ENCODE data around the gene KIF4A. TPM values are rescaled to one million over a fixed set of nuclear protein-coding genes. Genes with fewer than 3 reads are reported as not detected.

Gene KIF4A
- total RNA-seq, 4 donors from 2014 or later = 1.3 to 17.3 (median 4.6) TPM

GRCh38 chrX:70279081-70279480 is 10.8 kb upstream of the KIF4A start:
- Histone ChIP-seq H3K27me3 (no peaks in the 10 kb centered on the region), H3K4me1 (no peaks in the 10 kb centered on the region), H3K36me3 (no peaks in the 10 kb centered on the region), H3K27ac (no peak overlapping the region), H3K4me3 (no peak overlapping the region), H3K9me3 (no peaks in the 10 kb centered on the region)
- DNase-seq = no peak
- TF ChIP-seq POLR2A (IDR thresholded peaks at IDR 0.05) = no peak
- no peak for TF ChIP-seq CTCF (IDR thresholded peaks at IDR 0.05)

DNA sequence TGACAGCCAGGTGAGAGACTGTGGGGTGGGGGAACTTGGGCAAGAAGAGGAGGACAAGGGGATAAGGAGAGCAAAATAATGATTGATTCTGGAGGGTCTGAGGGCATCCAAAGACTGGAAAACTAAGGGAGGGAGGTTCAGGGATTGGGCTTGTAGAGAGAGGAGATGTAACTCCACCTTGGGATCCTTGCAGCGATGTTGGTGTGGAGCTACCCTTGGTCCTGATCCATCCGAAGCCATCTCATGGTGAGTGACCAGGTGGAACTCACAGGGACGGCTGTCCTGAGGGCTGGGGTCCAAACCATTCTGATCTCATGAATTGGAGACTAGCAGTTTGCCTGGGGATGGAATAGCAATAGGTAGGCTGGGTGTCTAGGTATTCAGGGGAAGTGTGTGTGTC is 9.3 kb upstream of the KIF4A start:
- Histone ChIP-seq H3K36me3 (no peaks in the 10 kb centered on the region), H3K9me3 (no peaks in the 10 kb centered on the region), H3K27me3 (no peaks in the 10 kb centered on the region), H3K4me3 (no peak overlapping the region), H3K27ac (no peak overlapping the region), H3K4me1 (no peaks in the 10 kb centered on the region)
- DNase-seq = no peak
- no peak for TF ChIP-seq CTCF (IDR thresholded peaks at IDR 0.05)
- no peak for TF ChIP-seq POLR2A (IDR thresholded peaks at IDR 0.05)

GRCh38 chrX:70281951-70282350 is 8.0 kb upstream of the KIF4A start, which contains the start of gene RAB41:
Gene RAB41, plus strand, starts transcription at chrX:70282172. Its CDS starts 46 bp downstream, at chrX:70282218.
- H3K36me3 ChIP-seq = no peaks in the 10 kb centered on the region
- no peak for DNase-seq
- H3K4me3 ChIP-seq = no peak within 1 kb of the TSS
- H3K9me3 ChIP-seq = no peaks in the 10 kb centered on the region
- TF ChIP-seq POLR2A (IDR thresholded peaks at IDR 0.05) = no peak
- TF ChIP-seq CTCF (IDR thresholded peaks at IDR 0.05) = no peak
- no peaks in the 10 kb centered on the region for H3K27me3 ChIP-seq
- H3K4me1 ChIP-seq = no peaks in the 10 kb centered on the region
- H3K27ac ChIP-seq = no peak within 1 kb of the TSS

GRCh38 chrX:70289168-70289792 is 624 bp upstream of the KIF4A start:
- no peak for DNase-seq
- Histone ChIP-seq H3K27me3 (no peaks in the 10 kb centered on the region), H3K36me3 (no peaks in the 10 kb centered on the region), H3K4me3 (peak overlapping the region; percentile 41 to 67 (median 52)), H3K9me3 (no peaks in the 10 kb centered on the region), H3K4me1 (peaks cover 0 to 4% (median 0%) of the 10 kb centered on the region in 4 donors), H3K27ac (peak overlapping the region; percentile 58 to 74 (median 69))
- TF ChIP-seq CTCF (IDR thresholded peaks at IDR 0.05) (no peak), POLR2A (IDR thresholded peaks at IDR 0.05) (no peak)

GRCh38 chrX:70292788-70293187 is 2.9 kb downstream of the KIF4A start:
- TF ChIP-seq CTCF (IDR thresholded peaks at IDR 0.05) = no peak
- Histone ChIP-seq H3K4me3 (no peak overlapping the region), H3K4me1 (peaks cover 0 to 4% (median 0%) of the 10 kb centered on the region in 4 donors), H3K36me3 (no peaks in the 10 kb centered on the region), H3K27me3 (no peaks in the 10 kb centered on the region), H3K27ac (no peak overlapping the region), H3K9me3 (no peaks in the 10 kb centered on the region)
- DNase-seq = no peak

Data from Peyer's patch (tissue), 4 donors.